GM18519 (cell line): ENCODE measurements around the gene PIAS1.

Source experiments
- ATAC-seq: cut with Tn5 transposase; IDR thresholded peaks from one replicate; pipeline ENCODE4 v1.9.1; 2021; ENCODE audit warnings: mild to moderate bottlenecking, moderate library complexity; ENCODE audit not compliant: unreplicated experiment, low FRiP score

Gene PIAS1

GRCh38 chr15:68061602-68062001 is 7.5 kb downstream of the PIAS1 start:
- ATAC-seq = no peak

- ATAC-seq = no peak
Measured at GRCh38 chr15:68062214-68062613, 8.1 kb downstream of the PIAS1 start.

- no peak for ATAC-seq
Measured at GRCh38 chr15:68062946-68063465, 8.9 kb downstream of the PIAS1 start.

- no peak for ATAC-seq
Measured at GRCh38 chr15:68063606-68064005, 9.5 kb downstream of the PIAS1 start.

- no peak for ATAC-seq
Measured at GRCh38 chr15:68073576-68074288, 19.6 kb downstream of the PIAS1 start.

- ATAC-seq = no peak
Measured at GRCh38 chr15:68075764-68076385, 21.8 kb downstream of the PIAS1 start.

- ATAC-seq = no peak
Measured at GRCh38 chr15:68078365-68078764, 24.2 kb downstream of the PIAS1 start.

- no peak for ATAC-seq
Measured at GRCh38 chr15:68080334-68080733, 26.2 kb downstream of the PIAS1 start.

GRCh38 chr15:68080783-68081182 is 26.7 kb downstream of the PIAS1 start:
- ATAC-seq = no peak

- no peak for ATAC-seq
Measured at GRCh38 chr15:68081869-68082505, 27.9 kb downstream of the PIAS1 start.

- ATAC-seq = no peak
Measured at GRCh38 chr15:68082735-68083134, 28.6 kb downstream of the PIAS1 start.

- no peak for ATAC-seq
Measured at GRCh38 chr15:68083463-68083862, 29.3 kb downstream of the PIAS1 start.

- no peak for ATAC-seq
Measured at GRCh38 chr15:68085052-68085451, 30.9 kb downstream of the PIAS1 start.

- no peak for ATAC-seq
Measured at GRCh38 chr15:68091743-68092142, 37.6 kb downstream of the PIAS1 start.

GRCh38 chr15:68096099-68096498 is 42.0 kb downstream of the PIAS1 start:
- no peak for ATAC-seq

- no peak for ATAC-seq
Measured at GRCh38 chr15:68097029-68097428, 42.9 kb downstream of the PIAS1 start.

- ATAC-seq = no peak
Measured at GRCh38 chr15:68098465-68098864, 44.4 kb downstream of the PIAS1 start.

GRCh38 chr15:68100194-68100593 is 46.1 kb downstream of the PIAS1 start:
- no peak for ATAC-seq

GRCh38 chr15:68103603-68104002 is 49.5 kb downstream of the PIAS1 start:
- ATAC-seq = no peak

GRCh38 chr15:68106656-68107055 is 52.5 kb downstream of the PIAS1 start:
- ATAC-seq = no peak

GRCh38 chr15:68107142-68107541 is 53.0 kb downstream of the PIAS1 start:
- ATAC-seq = no peak

GRCh38 chr15:68112706-68113105 is 58.6 kb downstream of the PIAS1 start:
- no peak for ATAC-seq
